ENCODE data around the gene VPS35.
A peak's percentile ranks its signal among the peaks of the same experiment; 100 is the strongest.

Gene VPS35

GRCh38 chr16:46689365-46690280 lies 645 bp upstream of the VPS35 start, which contains the start of gene ORC6:
Gene ORC6, plus strand, starts transcription at chr16:46689659. Its CDS starts 47 bp downstream, at chr16:46689706.
- Histone ChIP-seq H4K8ac (ENCODE audit: low read depth, low read length) (peak within 1 kb of the TSS; percentile 98), H3K23ac (ENCODE audit: low read length) (no peak within 1 kb of the TSS), H3K18ac (ENCODE audit: low read length) (peak within 1 kb of the TSS; percentile 99), H2AFZ (ENCODE audit: insufficient read depth, low read length, poor library complexity) (peak within 1 kb of the TSS; percentile 96), H3K14ac (ENCODE audit: low read length) (peak within 1 kb of the TSS; percentile 97), H3K79me1 (ENCODE audit: low read length) (peaks cover 14% of the 10 kb centered on the region), H4K91ac (ENCODE audit: low read depth, low read length) (peak within 1 kb of the TSS; percentile 99), H4K12ac (ENCODE audit: low read depth, low read length) (peak within 1 kb of the TSS; percentile 93), H3K79me2 (ENCODE audit: control insufficient read depth, insufficient read depth, low read length, poor library complexity) (peaks cover 18% of the 10 kb centered on the region), H3K4ac (ENCODE audit: low read depth, low read length) (peak within 1 kb of the TSS; percentile 93), H3K36me3 (ENCODE audit: control insufficient read depth in 1 of 2, insufficient read depth in 2 of 2, low read length in 2 of 2) (peaks cover 5 to 8% of the 10 kb centered on the region in 2 experiments), H3K27ac (ENCODE audit: low read depth, low read length) (peak within 1 kb of the TSS; percentile 87), H3K4me2 (ENCODE audit: low read length) (peak within 1 kb of the TSS; percentile 84), H3K4me1 (ENCODE audit: control insufficient read depth in 1 of 2, insufficient read depth in 2 of 2, low read length in 2 of 2) (peaks cover 4 to 8% of the 10 kb centered on the region in 2 experiments), H3K4me3 (ENCODE audit: low read depth, low read length) (peak within 1 kb of the TSS; percentile 93), H3K27me3 (ENCODE audit: insufficient read depth, low read length) (no peaks in the 10 kb centered on the region), H2BK12ac (ENCODE audit: low read length) (peak within 1 kb of the TSS; percentile 95), H3K9me3 (ENCODE audit: insufficient read depth, low read depth, low read length) (no peaks in the 10 kb centered on the region), H2BK5ac (ENCODE audit: low read depth, low read length, poor library complexity) (peak within 1 kb of the TSS; percentile 95), H2AK5ac (ENCODE audit: low read length) (peak within 1 kb of the TSS; percentile 90), H3K9ac (ENCODE audit: low read length) (peak within 1 kb of the TSS; percentile 83), H2BK120ac (ENCODE audit: insufficient read depth, low read length, poor library complexity) (peak within 1 kb of the TSS; percentile 99)
- WGBS (ENCODE audit: extremely low coverage, insufficient coverage, insufficient read length) = no CpG with 5 or more reads among the region's 79 CpGs
- DNase-seq = peak; percentile 97 to 98

- WGBS (ENCODE audit: extremely low coverage, insufficient coverage, insufficient read length) = no CpG with 5 or more reads among the region's 14 CpGs
Measured at GRCh38 chr16:46688101-46688653, 801 bp downstream of the VPS35 start.

GRCh38 chr16:46687486-46687885 lies 1.5 kb downstream of the VPS35 start:
- DNase-seq = no peak
- no peaks in the 10 kb centered on the region for H3K27me3 ChIP-seq (ENCODE audit: insufficient read depth, low read length)
- H3K18ac ChIP-seq (ENCODE audit: low read length) = no peak overlapping the region
- WGBS (ENCODE audit: extremely low coverage, insufficient coverage, insufficient read length) = no CpG with 5 or more reads among the region's 9 CpGs
- no peak overlapping the region for H4K8ac ChIP-seq (ENCODE audit: low read depth, low read length)
- H4K12ac ChIP-seq (ENCODE audit: low read depth, low read length) = no peak overlapping the region
- no peaks in the 10 kb centered on the region for H3K9me3 ChIP-seq (ENCODE audit: insufficient read depth, low read depth, low read length)
- peak overlapping the region; percentile 55 for H3K4me3 ChIP-seq (ENCODE audit: low read depth, low read length)
- peak overlapping the region; percentile 17 for H3K23ac ChIP-seq (ENCODE audit: low read length)
- H3K79me2 ChIP-seq (ENCODE audit: control insufficient read depth, insufficient read depth, low read length, poor library complexity) = peaks cover 19% of the 10 kb centered on the region
- no peak overlapping the region for H3K27ac ChIP-seq (ENCODE audit: low read depth, low read length)
- H3K4ac ChIP-seq (ENCODE audit: low read depth, low read length) = peak overlapping the region; percentile 25
- peaks cover 2% of the 10 kb centered on the region in 2 experiments for H3K36me3 ChIP-seq (ENCODE audit: control insufficient read depth in 1 of 2, insufficient read depth in 2 of 2, low read length in 2 of 2)
- peak overlapping the region; percentile 67 for H3K9ac ChIP-seq (ENCODE audit: low read length)
- H3K4me2 ChIP-seq (ENCODE audit: low read length) = peak overlapping the region; percentile 76
- H3K79me1 ChIP-seq (ENCODE audit: low read length) = peaks cover 14% of the 10 kb centered on the region
- no peak overlapping the region for H2AFZ ChIP-seq (ENCODE audit: insufficient read depth, low read length, poor library complexity)
- H2BK12ac ChIP-seq (ENCODE audit: low read length) = no peak overlapping the region
- no peak overlapping the region for H2BK5ac ChIP-seq (ENCODE audit: low read depth, low read length, poor library complexity)
- H3K4me1 ChIP-seq (ENCODE audit: control insufficient read depth in 1 of 2, insufficient read depth in 2 of 2, low read length in 2 of 2) = peaks cover 4 to 13% of the 10 kb centered on the region in 2 experiments
- no peak overlapping the region for H3K14ac ChIP-seq (ENCODE audit: low read length)
- H2AK5ac ChIP-seq (ENCODE audit: low read length) = no peak overlapping the region
- no peak overlapping the region for H2BK120ac ChIP-seq (ENCODE audit: insufficient read depth, low read length, poor library complexity)
- no peak overlapping the region for H4K91ac ChIP-seq (ENCODE audit: low read depth, low read length)

More at GRCh38 chr16:46688101-46688653, 801 bp downstream of the VPS35 start:
- peak overlapping the region; percentile 83 for H3K27ac ChIP-seq (ENCODE audit: low read depth, low read length)
- H2AFZ ChIP-seq (ENCODE audit: insufficient read depth, low read length, poor library complexity) = no peak overlapping the region
- no peak overlapping the region for H2BK12ac ChIP-seq (ENCODE audit: low read length)
- peaks cover 4 to 13% of the 10 kb centered on the region in 2 experiments for H3K4me1 ChIP-seq (ENCODE audit: control insufficient read depth in 1 of 2, insufficient read depth in 2 of 2, low read length in 2 of 2)
- H3K18ac ChIP-seq (ENCODE audit: low read length) = peak overlapping the region; percentile 16
- H3K36me3 ChIP-seq (ENCODE audit: control insufficient read depth in 1 of 2, insufficient read depth in 2 of 2, low read length in 2 of 2) = peaks cover 2 to 4% of the 10 kb centered on the region in 2 experiments
- peak overlapping the region; percentile 75 for H3K9ac ChIP-seq (ENCODE audit: low read length)
- no peak overlapping the region for H4K12ac ChIP-seq (ENCODE audit: low read depth, low read length)
- H3K4me3 ChIP-seq (ENCODE audit: low read depth, low read length) = peak overlapping the region; percentile 92
- H3K27me3 ChIP-seq (ENCODE audit: insufficient read depth, low read length) = no peaks in the 10 kb centered on the region
- no peak overlapping the region for H2BK120ac ChIP-seq (ENCODE audit: insufficient read depth, low read length, poor library complexity)
- H3K79me2 ChIP-seq (ENCODE audit: control insufficient read depth, insufficient read depth, low read length, poor library complexity) = peaks cover 19% of the 10 kb centered on the region
- peak overlapping the region; percentile 18 for H4K8ac ChIP-seq (ENCODE audit: low read depth, low read length)
- no peak for DNase-seq
- H2BK5ac ChIP-seq (ENCODE audit: low read depth, low read length, poor library complexity) = no peak overlapping the region
- H3K4me2 ChIP-seq (ENCODE audit: low read length) = peak overlapping the region; percentile 76
- H3K14ac ChIP-seq (ENCODE audit: low read length) = peak overlapping the region; percentile 53
- peak overlapping the region; percentile 84 for H3K4ac ChIP-seq (ENCODE audit: low read depth, low read length)
- H3K23ac ChIP-seq (ENCODE audit: low read length) = no peak overlapping the region
- H3K79me1 ChIP-seq (ENCODE audit: low read length) = peaks cover 14% of the 10 kb centered on the region
- H3K9me3 ChIP-seq (ENCODE audit: insufficient read depth, low read depth, low read length) = no peaks in the 10 kb centered on the region
- H2AK5ac ChIP-seq (ENCODE audit: low read length) = no peak overlapping the region
- no peak overlapping the region for H4K91ac ChIP-seq (ENCODE audit: low read depth, low read length)

GRCh38 chr16:46686815-46687473 lies 2.0 kb downstream of the VPS35 start:
- no CpG with 5 or more reads among the region's 5 CpGs for WGBS (ENCODE audit: extremely low coverage, insufficient coverage, insufficient read length)
- Histone ChIP-seq H3K27me3 (ENCODE audit: insufficient read depth, low read length) (no peaks in the 10 kb centered on the region), H3K9me3 (ENCODE audit: insufficient read depth, low read depth, low read length) (no peaks in the 10 kb centered on the region), H3K18ac (ENCODE audit: low read length) (no peak overlapping the region), H3K14ac (ENCODE audit: low read length) (no peak overlapping the region), H3K9ac (ENCODE audit: low read length) (no peak overlapping the region), H3K4me3 (ENCODE audit: low read depth, low read length) (no peak overlapping the region), H4K12ac (ENCODE audit: low read depth, low read length) (no peak overlapping the region), H4K91ac (ENCODE audit: low read depth, low read length) (no peak overlapping the region), H3K4me1 (ENCODE audit: control insufficient read depth in 1 of 2, insufficient read depth in 2 of 2, low read length in 2 of 2) (peaks cover 4 to 13% of the 10 kb centered on the region in 2 experiments), H3K36me3 (ENCODE audit: control insufficient read depth in 1 of 2, insufficient read depth in 2 of 2, low read length in 2 of 2) (no peaks in the 10 kb centered on the region), H2AFZ (ENCODE audit: insufficient read depth, low read length, poor library complexity) (no peak overlapping the region), H3K27ac (ENCODE audit: low read depth, low read length) (no peak overlapping the region), H3K4me2 (ENCODE audit: low read length) (peak overlapping the region; percentile 76), H3K23ac (ENCODE audit: low read length) (no peak overlapping the region), H3K79me1 (ENCODE audit: low read length) (peaks cover 14% of the 10 kb centered on the region), H2AK5ac (ENCODE audit: low read length) (no peak overlapping the region), H3K79me2 (ENCODE audit: control insufficient read depth, insufficient read depth, low read length, poor library complexity) (peaks cover 19% of the 10 kb centered on the region), H3K4ac (ENCODE audit: low read depth, low read length) (peak overlapping the region; percentile 78), H2BK120ac (ENCODE audit: insufficient read depth, low read length, poor library complexity) (no peak overlapping the region), H2BK5ac (ENCODE audit: low read depth, low read length, poor library complexity) (no peak overlapping the region), H4K8ac (ENCODE audit: low read depth, low read length) (no peak overlapping the region), H2BK12ac (ENCODE audit: low read length) (no peak overlapping the region)
- DNase-seq = no peak
